ENCODE data around the gene ABLIM1. TPM values are rescaled to one million over a fixed set of nuclear protein-coding genes. Genes with fewer than 3 reads are reported as not detected.

Gene ABLIM1
- total RNA-seq, 3 donors from 2014 or later (not counting 1 experiment from before 2014, with no cell fraction given) = 71.9 to 118 (median 73.5) TPM

DNA sequence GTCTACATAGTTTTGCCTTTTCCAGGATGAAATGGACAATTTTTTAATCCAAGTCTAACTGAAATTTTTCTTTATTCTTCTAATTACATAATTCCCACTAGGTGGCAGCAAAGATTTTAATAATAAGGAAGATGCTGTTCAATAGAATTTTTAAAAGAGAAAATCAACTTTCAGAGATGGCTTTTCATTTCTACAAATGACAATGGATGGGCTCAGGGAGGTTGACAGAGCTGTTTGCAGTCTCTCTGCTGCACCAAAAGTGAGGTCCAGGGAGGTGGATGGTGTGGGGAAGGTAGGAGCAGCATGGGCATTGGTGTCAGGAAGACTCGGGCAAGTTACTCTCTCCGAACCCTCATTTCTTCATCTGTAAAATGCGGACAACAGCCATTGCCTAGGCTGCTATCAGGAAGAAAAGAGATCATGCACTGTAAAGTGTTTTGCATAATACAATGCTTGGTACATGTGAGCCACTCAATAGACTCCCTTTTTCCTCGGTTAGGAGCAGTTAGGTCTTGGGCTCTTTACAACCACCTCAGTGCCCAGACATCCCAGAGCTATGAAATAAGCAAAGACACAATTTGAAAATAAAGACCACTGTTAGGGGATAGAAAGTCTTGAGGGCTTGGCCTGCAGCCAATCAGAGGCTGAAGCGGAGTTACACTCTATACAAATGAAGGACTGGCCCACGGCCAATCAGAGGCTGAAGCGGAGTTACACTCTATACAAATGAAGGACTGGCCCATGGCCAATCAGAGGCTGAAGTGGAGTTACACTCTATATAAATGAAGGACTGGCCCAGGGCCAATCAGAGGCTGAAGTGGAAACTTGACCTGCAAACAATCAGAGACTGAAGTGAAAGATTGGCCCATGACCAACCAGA lies 107.1 kb downstream of the ABLIM1 start:
- Mint-ChIP-seq H3K9me3 (no peaks in the 10 kb centered on the region), H3K27me3 (ENCODE audit: low read depth in 2 of 2) (no peaks in the 10 kb centered on the region), H3K4me1 (peaks cover 23 to 30% of the 10 kb centered on the region in 2 donors), H3K36me3 (no peaks in the 10 kb centered on the region), H3K27ac (no peak overlapping the region), H3K4me3 (no peak overlapping the region)
- Histone ChIP-seq H3K27ac (ENCODE audit: low read length) (no peak overlapping the region), H3K9me3 (ENCODE audit: control insufficient read depth, insufficient read depth, low read length) (no peaks in the 10 kb centered on the region), H3K36me3 (ENCODE audit: control insufficient read depth, insufficient read depth, low read length) (no peaks in the 10 kb centered on the region), H3K27me3 (ENCODE audit: control insufficient read depth, insufficient read depth, low read length) (no peaks in the 10 kb centered on the region), H3K4me3 (ENCODE audit: low read length) (no peak overlapping the region), H3K4me1 (ENCODE audit: control insufficient read depth, insufficient read depth, low read length) (peaks cover 17% of the 10 kb centered on the region)
- DNase-seq = peak in 1 of 2 donors; percentile 58
- no peak for ATAC-seq
- WGBS (ENCODE audit: insufficient coverage) = 98% methylated on average over 7 of the region's 7 CpGs
- TF ChIP-seq, protein P1, sequence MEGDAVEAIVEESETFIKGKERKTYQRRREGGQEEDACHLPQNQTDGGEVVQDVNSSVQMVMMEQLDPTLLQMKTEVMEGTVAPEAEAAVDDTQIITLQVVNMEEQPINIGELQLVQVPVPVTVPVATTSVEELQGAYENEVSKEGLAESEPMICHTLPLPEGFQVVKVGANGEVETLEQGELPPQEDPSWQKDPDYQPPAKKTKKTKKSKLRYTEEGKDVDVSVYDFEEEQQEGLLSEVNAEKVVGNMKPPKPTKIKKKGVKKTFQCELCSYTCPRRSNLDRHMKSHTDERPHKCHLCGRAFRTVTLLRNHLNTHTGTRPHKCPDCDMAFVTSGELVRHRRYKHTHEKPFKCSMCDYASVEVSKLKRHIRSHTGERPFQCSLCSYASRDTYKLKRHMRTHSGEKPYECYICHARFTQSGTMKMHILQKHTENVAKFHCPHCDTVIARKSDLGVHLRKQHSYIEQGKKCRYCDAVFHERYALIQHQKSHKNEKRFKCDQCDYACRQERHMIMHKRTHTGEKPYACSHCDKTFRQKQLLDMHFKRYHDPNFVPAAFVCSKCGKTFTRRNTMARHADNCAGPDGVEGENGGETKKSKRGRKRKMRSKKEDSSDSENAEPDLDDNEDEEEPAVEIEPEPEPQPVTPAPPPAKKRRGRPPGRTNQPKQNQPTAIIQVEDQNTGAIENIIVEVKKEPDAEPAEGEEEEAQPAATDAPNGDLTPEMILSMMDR (IDR thresholded peaks at IDR 0.05) = peak; percentile 71
- intact Hi-C loops (cut with micrococcal nuclease) = loop anchor here (1.0 to 5.0 kb wide), 4 partner anchors 80 to 326 kb away; no protein-coding TSS in a partner anchor

DNA sequence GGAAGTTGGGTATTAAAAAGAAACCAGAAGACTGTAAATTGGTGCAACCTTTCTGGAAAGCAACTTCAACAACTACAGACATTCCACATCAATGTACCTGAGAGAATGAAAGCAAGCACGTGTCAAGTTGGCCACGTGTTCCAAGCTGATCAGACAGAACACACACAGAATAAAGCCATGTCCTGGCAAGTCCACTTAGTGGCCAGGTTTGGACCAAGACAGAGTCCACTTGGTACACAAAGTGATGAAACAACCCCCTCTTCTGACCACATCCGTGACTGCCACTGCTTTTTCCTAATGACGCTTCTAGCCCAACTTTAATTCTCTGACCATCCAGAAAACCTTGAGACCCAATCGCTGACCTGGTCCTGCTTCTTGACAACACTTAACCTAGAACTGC lies 109.4 kb downstream of the ABLIM1 start:
- H3K36me3 ChIP-seq (ENCODE audit: control insufficient read depth, insufficient read depth, low read length) = no peaks in the 10 kb centered on the region

DNA sequence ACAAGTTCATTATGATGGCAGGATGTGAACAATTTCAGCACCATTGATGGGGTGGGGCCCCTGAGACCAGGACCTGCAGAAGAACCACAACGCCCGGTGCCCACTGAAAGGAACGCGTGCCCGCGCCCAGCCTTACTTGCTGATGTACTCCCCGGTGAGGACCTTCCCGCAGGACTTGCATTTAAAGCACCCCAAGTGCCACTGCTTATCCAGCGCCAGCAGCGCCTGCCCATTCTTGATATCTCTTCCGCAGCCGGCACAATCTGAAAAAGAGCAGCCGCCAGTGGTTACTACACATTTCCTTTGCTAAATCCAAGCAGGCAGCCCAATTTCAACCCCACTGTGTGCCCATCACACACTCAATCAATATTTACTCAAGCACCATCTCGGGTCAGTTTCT lies 110.6 kb downstream of the ABLIM1 start:
- TF ChIP-seq, protein P1 (IDR thresholded peaks at IDR 0.05) = no peak
- Histone ChIP-seq H3K27me3 (ENCODE audit: control insufficient read depth, insufficient read depth, low read length) (no peaks in the 10 kb centered on the region), H3K36me3 (ENCODE audit: control insufficient read depth, insufficient read depth, low read length) (no peaks in the 10 kb centered on the region), H3K4me1 (ENCODE audit: control insufficient read depth, insufficient read depth, low read length) (peaks cover 52% of the 10 kb centered on the region), H3K9me3 (ENCODE audit: control insufficient read depth, insufficient read depth, low read length) (no peaks in the 10 kb centered on the region), H3K27ac (ENCODE audit: low read length) (no peak overlapping the region), H3K4me3 (ENCODE audit: low read length) (no peak overlapping the region)
- Mint-ChIP-seq H3K9me3 (no peaks in the 10 kb centered on the region), H3K27ac (peak overlapping the region; percentile 11 to 72), H3K4me1 (peaks cover 48 to 65% of the 10 kb centered on the region in 2 donors), H3K4me3 (peak overlapping the region; percentile 82), H3K36me3 (no peaks in the 10 kb centered on the region), H3K27me3 (ENCODE audit: low read depth in 2 of 2) (no peaks in the 10 kb centered on the region)
- DNase-seq (peak in 1 of 2 donors; percentile 25), ATAC-seq (peak in 1 of 3 donors; percentile 17)
- intact Hi-C loops (cut with micrococcal nuclease) = loop anchor here (10.0 kb wide), 4 partner anchors 53 to 387 kb away; partner anchors contain the start of genes CCDC186, FHIP2A, TDRD1 and TRUB1
- WGBS (ENCODE audit: insufficient coverage) = 39% methylated on average over 14 of the region's 14 CpGs

More for the DNA sequence above, 109.4 kb downstream of the ABLIM1 start:
- H3K4me3 ChIP-seq (ENCODE audit: low read length) = no peak overlapping the region
- no peaks in the 10 kb centered on the region for H3K27me3 ChIP-seq (ENCODE audit: control insufficient read depth, insufficient read depth, low read length)
- DNase-seq (peak in 1 of 2 donors; percentile 27), ATAC-seq (no peak)
- Mint-ChIP-seq H3K27me3 (ENCODE audit: low read depth in 2 of 2) (no peaks in the 10 kb centered on the region), H3K9me3 (no peaks in the 10 kb centered on the region), H3K27ac (no peak overlapping the region), H3K4me1 (peaks cover 40 to 54% of the 10 kb centered on the region in 2 donors), H3K4me3 (no peak overlapping the region), H3K36me3 (no peaks in the 10 kb centered on the region)
- TF ChIP-seq, protein P1 (IDR thresholded peaks at IDR 0.05) = no peak
- WGBS (ENCODE audit: insufficient coverage) = 83% methylated on average over 5 of the region's 5 CpGs
- H3K27ac ChIP-seq (ENCODE audit: low read length) = no peak overlapping the region
- H3K9me3 ChIP-seq (ENCODE audit: control insufficient read depth, insufficient read depth, low read length) = no peaks in the 10 kb centered on the region
- peaks cover 40% of the 10 kb centered on the region for H3K4me1 ChIP-seq (ENCODE audit: control insufficient read depth, insufficient read depth, low read length)
- intact Hi-C loops (cut with micrococcal nuclease) = loop anchor here (10.0 kb wide), 4 partner anchors 54 to 386 kb away; partner anchors contain the start of genes CCDC186, FHIP2A, TDRD1 and TRUB1

Data from natural killer cell (primary cell).